IMR-90 (cell line): ENCODE measurements around the gene DDA1. TPM values are rescaled to one million over a fixed set of nuclear protein-coding genes. Genes with fewer than 3 reads are reported as not detected.

Source experiments
- ATAC-seq: fragments of 200-7000 bp; cut with Tn5 transposase; 2 replicates; pipeline ENCODE4 v1.9.1; 2020; ENCODE audit warnings: low read depth, mild to moderate bottlenecking, moderate library complexity
- BruUV-seq: library from RNA; stranded (reverse); fragments of 400-500 nt; replicated peaks from 2 replicates; lab custom pipeline; 2021; lab: Mats Ljungman, UMichigan
- CTCF ChIA-PET: fragments of 300-600 bp; formaldehyde crosslinking; extraction: SDS; loops from one replicate; lab custom pipeline; 2021; ENCODE audit warnings: antibody characterized with exemption; lab: Yijun Ruan, JAX
- POLR2A ChIA-PET: fragments of 300-600 bp; sonication (Branson Sonifier 250); formaldehyde crosslinking; loops from one replicate; lab custom pipeline; 2022; ENCODE audit warnings: antibody characterized with exemption; ENCODE audit not compliant: unreplicated experiment; lab: Charles Lee
- DNase-seq: peaks from one replicate; pipeline ENCODE4 v3.0.0; 2013
- H2AFZ ChIP-seq: replicated peaks from 2 replicates; pipeline ENCODE3; 2013; ENCODE audit warnings: low read length, mild to moderate bottlenecking; ENCODE audit not compliant: poor library complexity
- H2AK5ac ChIP-seq: 2 replicates; pipeline ENCODE4 v1.6.1; 2013; ENCODE audit warnings: low read depth, low read length, inconsistent platforms
- H2AK9ac ChIP-seq: replicated peaks from 2 replicates; pipeline ENCODE3; 2013; ENCODE audit warnings: mild to moderate bottlenecking, low read depth, low read length, moderate library complexity; ENCODE audit not compliant: poor library complexity
- H2BK120ac ChIP-seq: 2 replicates; pipeline ENCODE4 v1.6.1; 2013; ENCODE audit warnings: low read depth, low read length, inconsistent platforms
- H2BK15ac ChIP-seq: 3 replicates; pipeline ENCODE4 v1.6.1; 2013; ENCODE audit warnings: low read depth, low read length, inconsistent platforms
- H2BK20ac ChIP-seq: 2 replicates; pipeline ENCODE4 v1.6.1; 2013; ENCODE audit warnings: low read depth, mild to moderate bottlenecking, inconsistent platforms, low read length, moderate library complexity
- H2BK5ac ChIP-seq: 2 replicates; pipeline ENCODE4 v1.6.1; 2013; ENCODE audit warnings: mild to moderate bottlenecking, low read depth, low read length, inconsistent platforms; ENCODE audit not compliant: poor library complexity, severe bottlenecking
- H3K14ac ChIP-seq: replicated peaks from 2 replicates; pipeline ENCODE4 v1.6.1; 2013; ENCODE audit warnings: low read depth, low read length, inconsistent platforms
- H3K18ac ChIP-seq: 2 replicates; pipeline ENCODE4 v1.6.1; 2013; ENCODE audit warnings: low read depth, low read length, control low read depth
- H3K23ac ChIP-seq: 2 replicates; pipeline ENCODE4 v1.6.1; 2013; ENCODE audit warnings: low read depth, low read length, inconsistent platforms
- H3K27ac ChIP-seq: 2 replicates; pipeline ENCODE4 v1.5.1; 2013; ENCODE audit warnings: mild to moderate bottlenecking, control low read depth, low read length; ENCODE audit not compliant: insufficient read depth
- H3K27me3 ChIP-seq: 2 replicates; pipeline ENCODE4 v1.6.1; 2013; ENCODE audit warnings: low read length; ENCODE audit not compliant: control insufficient read depth, insufficient read depth
- H3K36me3 ChIP-seq: 2 replicates; pipeline ENCODE4 v1.6.1; 2013; ENCODE audit warnings: low read length, mixed read lengths; ENCODE audit not compliant: control insufficient read depth, insufficient read depth
- H3K4ac ChIP-seq: 2 replicates; pipeline ENCODE4 v1.6.1; 2013; ENCODE audit warnings: low read depth, low read length, inconsistent platforms
- H3K4me1 ChIP-seq: 2 replicates; pipeline ENCODE4 v1.6.1; 2013; ENCODE audit warnings: low read length, mixed read lengths; ENCODE audit not compliant: control insufficient read depth, insufficient read depth
- H3K4me2 ChIP-seq: 2 replicates; pipeline ENCODE4 v1.6.1; 2013; ENCODE audit warnings: low read depth, mild to moderate bottlenecking, control low read depth, low read length, moderate library complexity
- H3K4me3 ChIP-seq: 2 replicates; pipeline ENCODE4 v1.5.1; 2013; ENCODE audit warnings: low read depth, mild to moderate bottlenecking, control low read depth, low read length, moderate library complexity; ENCODE audit not compliant: insufficient read depth
- H3K56ac ChIP-seq: 2 replicates; pipeline ENCODE4 v1.6.1; 2013; ENCODE audit warnings: low read length, inconsistent platforms; ENCODE audit not compliant: insufficient read depth; ENCODE audit errors: extremely low read depth
- H3K79me1 ChIP-seq, 2 experiments: 2 replicates each; pipeline ENCODE4 v1.6.1; 2013; ENCODE audit warnings: low read length in 2 of 2, inconsistent platforms in 1 of 2, low read depth in 1 of 2
- H3K9ac ChIP-seq: 2 replicates; pipeline ENCODE4 v1.6.1; 2013; ENCODE audit warnings: low read depth, low read length, control low read depth
- H3K9me1 ChIP-seq: 2 replicates; pipeline ENCODE4 v1.6.1; 2013; ENCODE audit warnings: low read length, inconsistent platforms; ENCODE audit not compliant: insufficient read depth
- H3K9me3 ChIP-seq: 2 replicates; pipeline ENCODE4 v1.6.1; 2013; ENCODE audit warnings: low read length; ENCODE audit not compliant: control insufficient read depth, insufficient read depth
- H4K20me1 ChIP-seq: 2 replicates; pipeline ENCODE4 v1.6.1; 2013; ENCODE audit warnings: low read length, inconsistent platforms; ENCODE audit not compliant: insufficient read depth
- H4K5ac ChIP-seq: 2 replicates; pipeline ENCODE4 v1.6.1; 2013; ENCODE audit warnings: mild to moderate bottlenecking, low read depth, low read length, control low read depth
- H4K8ac ChIP-seq, 2 experiments: 2 replicates each; pipeline ENCODE4 v1.6.1; 2013; ENCODE audit warnings: low read depth in 2 of 2, low read length in 2 of 2, control low read depth in 1 of 2, inconsistent platforms in 1 of 2
- H4K91ac ChIP-seq: 2 replicates; pipeline ENCODE4 v1.6.1; 2013; ENCODE audit warnings: low read depth, low read length, inconsistent platforms; ENCODE audit not compliant: insufficient read depth
- BHLHE40 ChIP-seq: fragments of 150-350 bp; IDR thresholded peaks from 2 replicates; pipeline ENCODE4 v1.6.1; 2016; ENCODE audit warnings: mild to moderate bottlenecking, low read depth, low read length
- CEBPB ChIP-seq: IDR thresholded peaks from 2 replicates; pipeline ENCODE4 v1.6.1; 2012; ENCODE audit warnings: low read depth, low read length, improper control_type of control experiment
- CHD1 ChIP-seq: IDR thresholded peaks from 2 replicates; pipeline ENCODE4 v1.6.1; 2012; ENCODE audit warnings: low read depth, low read length, improper control_type of control experiment
- FOS ChIP-seq: fragments of 150-350 bp; IDR thresholded peaks from 2 replicates; pipeline ENCODE4 v1.6.1; 2016; ENCODE audit warnings: low read depth, low read length
- MAFK ChIP-seq: IDR thresholded peaks from 2 replicates; pipeline ENCODE4 v1.6.1; 2012; ENCODE audit warnings: low read depth, low read length, improper control_type of control experiment
- MAZ ChIP-seq: IDR thresholded peaks from 2 replicates; pipeline ENCODE4 v1.6.1; 2012; ENCODE audit warnings: low read depth, mild to moderate bottlenecking, low read length, improper control_type of control experiment, moderate library complexity, borderline replicate concordance
- MXI1 ChIP-seq: IDR thresholded peaks from 2 replicates; pipeline ENCODE4 v1.6.1; 2012; ENCODE audit warnings: low read depth, mild to moderate bottlenecking, low read length, moderate library complexity, borderline replicate concordance
- NFE2L2 ChIP-seq: fragments of 150-350 bp; IDR thresholded peaks from 2 replicates; pipeline ENCODE4 v1.6.1; 2016; ENCODE audit warnings: low read depth, mild to moderate bottlenecking, low read length
- POLR2A ChIP-seq: IDR thresholded peaks from 2 replicates; pipeline ENCODE4 v1.6.1; 2012; ENCODE audit warnings: mild to moderate bottlenecking, low read depth, low read length
- RAD21 ChIP-seq: IDR thresholded peaks from 2 replicates; pipeline ENCODE4 v1.6.1; 2012; ENCODE audit warnings: low read length, improper control_type of control experiment
- RCOR1 ChIP-seq: IDR thresholded peaks from 2 replicates; pipeline ENCODE4 v1.6.1; 2012; ENCODE audit warnings: mild to moderate bottlenecking, low read length, improper control_type of control experiment; ENCODE audit not compliant: insufficient replicate concordance
- RFX5 ChIP-seq: IDR thresholded peaks from 2 replicates; pipeline ENCODE4 v1.8.0; 2012; ENCODE audit warnings: low read depth, mild to moderate bottlenecking, low read length, moderate library complexity
- SMC3 ChIP-seq: fragments of 150-350 bp; IDR thresholded peaks from 2 replicates; pipeline ENCODE4 v1.6.1; 2016; ENCODE audit warnings: low read depth, mild to moderate bottlenecking, antibody characterized with exemption, low read length, moderate library complexity
- WGBS, 2 experiments: methylation state at CpG; one replicate each; pipeline versions ENCODE4 v1.1.5 to v1.1.7; 2013; ENCODE audit warnings: missing lambda C conversion rate in 2 of 2; ENCODE audit not compliant: insufficient read length in 1 of 2; ENCODE audit errors: extremely low coverage in 2 of 2; 5-methylcytosine and 5-hydroxymethylcytosine counted together
- dilution Hi-C: fragments of 300-500 bp; cut with HindIII; formaldehyde crosslinking; loops from one replicate; pipeline ENCODE4 v1.14.3; 2018; ENCODE audit warnings: low sequenced_read_pairs; ENCODE audit not compliant: unreplicated experiment
- in situ Hi-C: fragments of 300-500 bp; cut with MboI; formaldehyde crosslinking; loops from 3 replicates; pipeline ENCODE4 v1.14.3; 2019; ENCODE audit warnings: low sequenced_read_pairs, inconsistent platforms, mixed read lengths
- intact Hi-C: fragments of 100-400 bp; cut with micrococcal nuclease; formaldehyde crosslinking; loops from 2 replicates; pipeline ENCODE4 v1.10.0; 2022
- polyA plus RNA-seq, 3 experiments: library from polyadenylated mRNA; depleted of rRNA; stranded (reverse); fragments of >200 nt; gene quantifications; 2 replicates each; pipeline ENCODE4 v1.2.3, GENCODE V29; 2012; ENCODE audit warnings: low replicate concordance in 1 of 3
- total RNA-seq: library from RNA; depleted of rRNA; stranded (reverse); fragments of >200 nt; gene quantifications from 2 replicates; pipeline ENCODE4 v1.2.3, GENCODE V29; 2012
- TF ChIP-seq, protein P1 (sequence below): conservative IDR thresholded peaks from 2 replicates; pipeline ENCODE4 v1.5.1; 2012; ENCODE audit warnings: mild to moderate bottlenecking, low read depth, low read length, improper control_type of control experiment
- TF ChIP-seq, protein P2 (sequence below): fragments of 150-350 bp; IDR thresholded peaks from 2 replicates; pipeline ENCODE4 v1.6.1; 2017; ENCODE audit warnings: mild to moderate bottlenecking, antibody characterized with exemption, low read length, low read depth
- TF ChIP-seq, protein P3 (sequence below): fragments of 150-350 bp; IDR thresholded peaks from 2 replicates; pipeline ENCODE4 v1.6.1; 2016; ENCODE audit warnings: low read depth, mild to moderate bottlenecking, low read length, moderate library complexity, borderline replicate concordance

DDA1 gene
- total and polyA plus RNA-seq, 2 of the 4 experiments (the other 2 are of a cell fraction) = 33.7 to 87.2 TPM

DNA sequence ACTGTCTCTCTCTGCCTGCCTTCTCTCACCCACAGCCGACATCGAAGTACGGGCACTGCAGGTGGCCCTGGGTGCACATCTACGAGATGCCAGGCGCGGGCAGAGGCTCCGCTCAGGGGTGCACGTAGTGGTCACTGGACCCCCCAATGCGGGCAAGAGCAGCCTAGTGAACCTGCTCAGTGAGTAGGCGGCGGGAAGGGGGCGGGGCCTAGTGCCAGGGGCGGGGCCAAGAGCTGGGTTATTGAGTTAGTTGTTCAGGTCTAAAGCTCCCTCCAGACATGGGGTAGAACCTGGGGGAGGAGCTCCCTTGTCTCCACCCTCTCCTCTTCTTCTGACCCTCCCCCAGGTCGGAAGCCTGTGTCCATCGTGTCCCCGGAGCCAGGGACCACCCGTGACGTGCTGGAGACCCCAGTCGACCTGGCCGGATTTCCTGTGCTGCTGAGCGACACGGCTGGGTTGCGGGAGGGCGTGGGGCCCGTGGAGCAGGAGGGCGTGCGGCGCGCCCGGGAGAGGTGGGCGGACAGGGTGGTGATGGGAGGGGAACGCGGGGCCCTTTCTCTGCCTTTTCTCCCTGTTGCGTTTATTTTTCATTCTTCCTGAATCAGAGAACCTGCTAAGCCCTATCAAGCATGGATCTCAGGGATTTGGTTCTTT lies 29.9 kb downstream of the DDA1 start:
- Histone ChIP-seq H2AK5ac (no peak overlapping the region), H4K91ac (no peak overlapping the region), H2BK5ac (no peak overlapping the region), H4K8ac (no peak overlapping the region), H3K79me1 (peaks cover 7 to 26% of the 10 kb centered on the region in 2 experiments; a peak in 3 of 4 replicates), H2BK120ac (no peak overlapping the region), H3K27me3 (no peaks in the 10 kb centered on the region), H3K14ac (no peak overlapping the region), H2AFZ (no peak overlapping the region), H3K18ac (no peak overlapping the region), H2BK20ac (no peak overlapping the region), H3K9me3 (no peaks in the 10 kb centered on the region), H2AK9ac (no peak overlapping the region), H3K36me3 (peaks cover 5% of the 10 kb centered on the region; the same call in 1 of the 2 replicates), H3K4ac (no peak overlapping the region), H3K9me1 (peaks cover 5% of the 10 kb centered on the region), H4K20me1 (no peaks in the 10 kb centered on the region), H3K4me1 (peaks cover 4% of the 10 kb centered on the region), H4K5ac (no peak overlapping the region), H3K4me3 (no peak overlapping the region), H3K56ac (no peak overlapping the region), H2BK15ac (no peak overlapping the region), H3K9ac (no peak overlapping the region), H3K23ac (no peak overlapping the region), H3K27ac (no peak overlapping the region), H3K4me2 (no peak overlapping the region)
- ChIA-PET CTCF (no interaction called here), POLR2A (no interaction called here)
- DNase-seq (no peak), ATAC-seq (no peak)
- TF ChIP-seq, protein P1, sequence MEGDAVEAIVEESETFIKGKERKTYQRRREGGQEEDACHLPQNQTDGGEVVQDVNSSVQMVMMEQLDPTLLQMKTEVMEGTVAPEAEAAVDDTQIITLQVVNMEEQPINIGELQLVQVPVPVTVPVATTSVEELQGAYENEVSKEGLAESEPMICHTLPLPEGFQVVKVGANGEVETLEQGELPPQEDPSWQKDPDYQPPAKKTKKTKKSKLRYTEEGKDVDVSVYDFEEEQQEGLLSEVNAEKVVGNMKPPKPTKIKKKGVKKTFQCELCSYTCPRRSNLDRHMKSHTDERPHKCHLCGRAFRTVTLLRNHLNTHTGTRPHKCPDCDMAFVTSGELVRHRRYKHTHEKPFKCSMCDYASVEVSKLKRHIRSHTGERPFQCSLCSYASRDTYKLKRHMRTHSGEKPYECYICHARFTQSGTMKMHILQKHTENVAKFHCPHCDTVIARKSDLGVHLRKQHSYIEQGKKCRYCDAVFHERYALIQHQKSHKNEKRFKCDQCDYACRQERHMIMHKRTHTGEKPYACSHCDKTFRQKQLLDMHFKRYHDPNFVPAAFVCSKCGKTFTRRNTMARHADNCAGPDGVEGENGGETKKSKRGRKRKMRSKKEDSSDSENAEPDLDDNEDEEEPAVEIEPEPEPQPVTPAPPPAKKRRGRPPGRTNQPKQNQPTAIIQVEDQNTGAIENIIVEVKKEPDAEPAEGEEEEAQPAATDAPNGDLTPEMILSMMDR = no peak
- TF ChIP-seq NFE2L2 (no peak), FOS (no peak), RCOR1 (no peak), RAD21 (no peak), SMC3 (no peak), MXI1 (no peak), MAZ (no peak), POLR2A (no peak), MAFK (no peak), RFX5 (no peak), CEBPB (no peak), BHLHE40 (no peak), CHD1 (no peak)
- TF ChIP-seq, protein P2, sequence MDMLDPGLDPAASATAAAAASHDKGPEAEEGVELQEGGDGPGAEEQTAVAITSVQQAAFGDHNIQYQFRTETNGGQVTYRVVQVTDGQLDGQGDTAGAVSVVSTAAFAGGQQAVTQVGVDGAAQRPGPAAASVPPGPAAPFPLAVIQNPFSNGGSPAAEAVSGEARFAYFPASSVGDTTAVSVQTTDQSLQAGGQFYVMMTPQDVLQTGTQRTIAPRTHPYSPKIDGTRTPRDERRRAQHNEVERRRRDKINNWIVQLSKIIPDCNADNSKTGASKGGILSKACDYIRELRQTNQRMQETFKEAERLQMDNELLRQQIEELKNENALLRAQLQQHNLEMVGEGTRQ = no peak
- TF ChIP-seq, protein P3, sequence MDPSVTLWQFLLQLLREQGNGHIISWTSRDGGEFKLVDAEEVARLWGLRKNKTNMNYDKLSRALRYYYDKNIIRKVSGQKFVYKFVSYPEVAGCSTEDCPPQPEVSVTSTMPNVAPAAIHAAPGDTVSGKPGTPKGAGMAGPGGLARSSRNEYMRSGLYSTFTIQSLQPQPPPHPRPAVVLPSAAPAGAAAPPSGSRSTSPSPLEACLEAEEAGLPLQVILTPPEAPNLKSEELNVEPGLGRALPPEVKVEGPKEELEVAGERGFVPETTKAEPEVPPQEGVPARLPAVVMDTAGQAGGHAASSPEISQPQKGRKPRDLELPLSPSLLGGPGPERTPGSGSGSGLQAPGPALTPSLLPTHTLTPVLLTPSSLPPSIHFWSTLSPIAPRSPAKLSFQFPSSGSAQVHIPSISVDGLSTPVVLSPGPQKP = no peak
- BruUV-seq = no TSS peak
- dilution Hi-C loops (no loop called here), intact Hi-C loops (no loop called here), in situ Hi-C loops (no loop called here)
- no CpG with 5 or more reads among the region's 34 CpGs for WGBS, 2 experiments
